Fibroblast of gingiva (primary cell): ENCODE results near the gene OVAAL.
A peak's percentile ranks its signal among the peaks of the same experiment; 100 is the strongest.

ENCODE experiments used
- DNase-seq: peaks from one replicate; pipeline ENCODE4 v3.0.0-alpha.2; 2011; ENCODE audit warnings: low read depth

Gene OVAAL

DNA sequence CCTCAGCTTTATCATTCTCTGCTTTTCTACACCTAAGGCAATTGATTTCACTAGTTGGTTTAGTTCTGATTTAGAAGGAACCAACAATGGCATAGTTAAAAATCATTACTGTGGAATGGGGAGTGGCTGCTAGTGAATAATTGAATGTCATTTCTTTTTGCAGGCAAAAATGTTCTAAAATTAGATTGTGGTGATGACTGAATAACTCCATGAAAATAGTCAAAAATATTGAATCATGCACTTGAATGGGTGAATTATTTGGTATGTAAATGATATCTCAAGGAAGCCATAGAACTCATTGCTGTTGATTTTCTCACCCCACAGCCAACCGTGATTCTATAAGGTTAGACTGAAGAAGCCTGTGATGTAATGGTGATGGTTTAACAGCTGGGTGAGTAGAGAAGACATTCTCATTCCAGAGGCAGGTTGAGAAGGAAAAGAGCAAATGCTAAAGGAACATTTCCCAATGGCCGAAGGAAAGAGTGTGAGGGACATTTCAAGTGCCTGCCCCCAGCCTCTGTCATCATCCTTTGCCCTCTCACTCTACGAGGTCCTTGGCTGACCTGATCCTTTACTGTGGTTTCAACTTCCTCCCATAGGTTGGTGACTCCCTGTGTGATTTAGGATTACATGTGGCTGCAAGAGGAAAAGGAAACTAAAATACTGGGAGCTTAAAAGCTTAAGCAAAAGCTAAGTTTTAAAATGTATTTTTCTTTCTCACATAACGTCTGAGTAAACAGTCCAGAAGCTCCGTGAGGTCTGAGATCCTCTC, 12.5 kb downstream of the OVAAL start:
- no peak for DNase-seq

GRCh38 chr1:180571832-180572636, 13.3 kb downstream of the OVAAL start:
- no peak for DNase-seq

- DNase-seq, result no peak
These were observed 14.0 kb downstream of the OVAAL start for GRCh38 chr1:180572760-180573159.

DNA sequence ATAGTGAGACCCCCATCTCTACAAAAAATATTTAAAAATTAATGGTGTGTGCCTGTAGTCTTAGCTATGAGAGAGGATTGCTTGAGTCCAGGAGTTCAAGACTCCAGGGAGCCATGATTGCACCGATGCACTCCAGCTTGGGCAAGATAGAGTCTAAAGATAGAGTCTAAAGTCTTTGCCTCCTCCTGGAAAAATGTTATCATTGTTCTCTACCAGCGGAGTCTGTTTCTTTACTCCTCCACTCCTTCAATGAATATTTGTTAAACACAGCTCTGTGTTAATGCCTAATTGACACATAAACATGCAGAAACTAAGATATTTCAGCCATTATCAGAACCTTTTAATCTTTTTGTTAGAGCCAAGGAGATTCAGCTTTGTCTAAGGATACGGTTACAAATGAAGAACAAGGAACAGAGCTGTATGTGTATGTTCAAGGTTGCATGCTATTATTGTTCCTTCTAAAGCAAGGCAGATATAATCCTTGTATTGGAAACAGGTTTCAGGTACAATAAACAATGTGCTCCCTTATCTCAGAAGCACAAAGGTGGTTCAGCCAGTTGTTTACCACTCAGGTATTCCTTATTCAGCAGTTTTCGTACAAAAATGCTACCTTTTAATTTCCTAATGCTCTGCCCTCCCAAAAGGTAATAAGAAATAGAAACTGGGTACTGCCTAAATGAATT, 15.4 kb downstream of the OVAAL start:
- DNase-seq, result no peak

DNA sequence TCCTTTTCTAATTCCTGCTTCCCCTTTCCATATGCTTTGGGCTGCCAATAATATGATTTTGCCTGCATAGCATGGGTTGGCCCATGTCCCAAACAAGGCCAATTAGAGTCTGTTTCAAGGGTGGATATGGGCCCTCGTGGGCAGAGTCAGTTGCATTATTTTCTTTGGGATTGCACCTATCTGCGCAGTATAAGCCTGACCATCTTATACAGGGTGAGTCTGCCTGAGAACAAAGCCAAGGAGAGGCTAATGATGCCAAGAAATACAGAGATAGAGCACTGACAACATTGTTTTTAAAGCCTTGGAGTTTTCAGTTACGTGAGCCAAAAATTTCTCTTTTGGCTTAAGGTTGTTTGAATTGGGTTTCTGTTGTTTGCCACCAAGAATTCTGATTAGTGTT, 18.6 kb downstream of the OVAAL start:
- no peak for DNase-seq

GRCh38 chr1:180579961-180580611, 21.3 kb downstream of the OVAAL start:
- DNase-seq, result no peak

DNA sequence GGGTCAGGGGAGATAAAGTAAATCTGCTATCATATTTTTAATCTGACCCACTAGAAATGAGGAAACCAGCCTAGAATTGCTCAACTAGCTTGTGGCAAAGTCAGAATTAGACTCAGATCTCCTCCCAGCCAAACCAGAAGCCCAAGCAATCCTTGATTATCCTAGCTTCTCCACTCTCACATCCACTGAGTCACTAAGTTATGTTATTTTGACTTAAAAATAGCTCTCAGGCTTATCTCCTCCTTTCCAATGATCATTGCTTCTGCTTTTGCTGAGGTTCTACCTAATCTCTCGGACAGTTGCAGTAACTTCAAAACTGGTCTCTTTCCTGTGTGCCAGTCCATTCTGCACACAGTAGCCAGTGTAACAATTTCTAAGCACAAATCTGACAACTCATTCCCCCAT, 22.9 kb downstream of the OVAAL start:
- DNase-seq, result peak; percentile 38

DNA sequence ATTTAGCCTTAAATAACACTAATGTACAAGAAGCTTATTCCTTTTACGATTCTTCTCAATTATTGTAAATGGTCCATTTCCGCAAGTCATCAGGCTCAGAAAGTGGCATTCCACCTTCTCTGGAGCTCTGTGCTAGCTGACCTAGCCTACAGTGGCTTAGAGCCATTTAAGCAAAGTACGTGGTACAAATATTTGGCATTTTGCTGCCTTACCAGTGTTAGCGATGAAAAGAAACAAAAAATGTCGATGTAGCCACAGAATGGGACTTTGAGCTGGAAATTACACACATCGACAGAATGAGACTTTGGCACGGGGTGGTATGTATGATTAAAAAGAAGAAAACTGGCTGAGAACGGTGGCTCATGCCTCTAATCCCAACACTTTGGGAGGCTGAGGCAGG, 26.1 kb downstream of the OVAAL start:
- no peak for DNase-seq

DNA sequence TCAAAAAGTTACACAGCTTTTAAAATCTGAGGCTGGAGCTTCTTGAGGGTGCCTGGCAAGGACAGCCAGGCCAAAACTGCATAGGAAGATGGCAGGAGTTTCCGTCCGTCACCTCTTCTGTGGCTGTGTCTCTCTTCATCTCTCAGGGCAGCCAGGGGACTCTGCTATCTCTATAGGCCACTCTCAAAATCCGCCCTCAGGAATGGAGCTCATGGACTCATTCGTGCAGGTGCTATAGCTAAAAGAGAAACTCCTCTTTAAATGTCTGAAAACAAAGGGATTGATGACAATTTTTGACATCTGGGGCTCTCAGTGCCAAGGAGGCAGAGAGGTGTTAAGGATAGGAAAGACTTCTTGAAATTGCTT, 27.2 kb downstream of the OVAAL start:
- no peak for DNase-seq

- DNase-seq, result peak; percentile 21
These were observed 27.9 kb downstream of the OVAAL start for GRCh38 chr1:180586671-180587155.

DNA sequence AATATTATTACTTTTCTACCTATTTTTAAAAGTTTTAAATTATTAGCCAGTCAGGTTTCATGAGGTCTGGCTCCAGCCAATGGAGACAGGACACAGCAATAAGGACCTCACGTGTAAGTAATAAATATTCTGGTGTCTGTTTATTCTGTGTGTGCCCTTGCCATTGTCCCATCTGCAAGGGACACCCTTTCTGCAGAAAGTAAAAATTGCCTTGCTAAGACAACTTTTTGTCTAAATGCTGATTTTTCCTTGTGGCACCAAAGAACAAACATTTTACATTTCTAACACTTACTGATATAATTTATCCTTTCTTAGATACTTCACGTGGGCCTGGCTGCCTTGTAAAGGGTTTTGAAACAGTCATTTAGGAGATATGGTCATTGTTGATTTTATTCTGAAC, 29.4 kb downstream of the OVAAL start:
- DNase-seq, result no peak

- no peak for DNase-seq
These were observed 32.1 kb downstream of the OVAAL start for GRCh38 chr1:180590889-180591288.

GRCh38 chr1:180593382-180593781, 34.6 kb downstream of the OVAAL start:
- no peak for DNase-seq

GRCh38 chr1:180594723-180595122, 36.0 kb downstream of the OVAAL start:
- DNase-seq, result no peak

DNA sequence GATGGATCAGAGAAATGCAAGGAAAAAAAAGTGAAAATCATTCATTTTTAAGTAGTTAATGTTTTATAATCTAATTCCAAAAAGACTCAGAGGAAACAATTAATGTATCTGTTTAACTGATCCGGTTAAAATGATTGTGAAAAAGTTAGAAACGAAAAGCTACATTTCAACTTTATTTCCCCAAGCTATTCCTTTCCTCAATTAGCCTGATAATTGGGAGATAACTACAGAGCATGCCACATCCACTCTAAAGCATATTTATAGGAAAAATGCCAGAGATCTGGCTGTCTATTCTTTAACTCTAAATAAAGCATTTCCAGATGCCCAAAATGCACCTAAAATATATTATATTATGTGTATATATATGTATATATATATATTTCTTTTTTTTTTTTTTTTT, 37.2 kb downstream of the OVAAL start:
- no peak for DNase-seq

DNA sequence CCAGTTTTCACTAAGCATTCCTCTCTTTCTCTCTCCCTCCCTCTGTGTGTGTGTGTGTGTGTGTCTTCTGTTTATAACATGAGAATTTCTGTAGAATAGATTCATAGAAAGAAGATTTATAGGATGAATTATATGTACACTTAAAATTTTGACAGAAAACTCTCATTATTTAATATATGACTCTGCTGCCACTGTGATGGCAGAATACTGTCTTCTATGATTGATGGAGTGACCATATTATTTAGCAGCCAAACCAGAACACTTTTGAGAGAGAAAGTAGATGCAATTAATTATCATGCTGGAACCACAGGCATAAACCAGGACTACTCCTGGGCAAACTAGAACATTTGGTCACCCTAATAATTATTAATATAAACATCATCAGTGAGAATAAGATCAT, 38.8 kb downstream of the OVAAL start:
- DNase-seq, result no peak

DNA sequence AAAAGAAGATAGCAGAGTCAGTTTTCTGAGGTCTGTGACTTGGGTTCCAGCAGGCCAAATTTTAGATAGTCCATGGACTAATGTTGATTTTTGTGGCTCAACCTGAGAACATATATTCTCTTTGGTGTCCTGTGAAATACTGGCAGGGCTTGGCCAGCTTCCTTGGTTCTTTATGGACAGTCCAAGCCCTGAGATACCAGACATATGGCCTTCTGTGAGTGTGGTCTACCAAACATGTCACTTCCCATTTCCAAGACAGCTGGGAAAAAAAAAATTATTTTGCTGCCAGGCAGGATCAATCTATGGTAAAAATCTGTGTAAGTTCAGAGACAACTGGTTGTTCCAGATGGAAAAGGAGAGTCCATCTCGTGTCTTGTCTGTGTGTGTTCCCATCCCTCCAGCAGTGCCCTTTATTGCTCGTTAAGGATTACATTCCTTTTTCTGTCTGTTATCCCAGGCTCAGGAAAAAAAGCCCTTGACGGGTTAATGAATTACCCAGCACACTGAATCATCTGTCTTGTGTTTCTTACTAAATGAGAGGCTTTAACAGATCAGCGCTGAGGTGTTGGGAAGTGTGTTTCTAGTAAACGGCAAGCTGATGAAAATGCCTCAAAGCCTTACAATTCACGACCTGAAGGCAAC, 39.7 kb downstream of the OVAAL start:
- no peak for DNase-seq

GRCh38 chr1:180600343-180600742, 41.6 kb downstream of the OVAAL start:
- no peak for DNase-seq

DNA sequence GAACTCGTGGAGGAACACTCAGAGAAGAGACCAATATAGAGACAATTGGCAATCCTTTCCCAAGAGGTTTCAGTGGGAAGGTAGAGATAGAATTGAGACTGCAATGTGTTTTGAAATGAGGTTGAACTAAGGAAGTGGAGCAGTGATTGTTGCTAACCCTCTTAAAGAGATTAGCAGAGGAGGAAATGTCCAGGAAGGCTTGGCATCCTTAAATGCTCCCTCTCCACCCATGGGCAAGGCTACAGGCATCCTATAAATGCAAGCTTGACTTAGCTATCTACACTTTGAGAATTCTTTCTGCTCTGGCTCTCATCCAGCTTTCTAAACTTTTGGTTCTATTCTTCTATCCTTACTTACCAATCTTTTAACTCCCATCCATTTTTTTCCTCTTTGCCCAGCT, 42.7 kb downstream of the OVAAL start:
- DNase-seq, result no peak

DNA sequence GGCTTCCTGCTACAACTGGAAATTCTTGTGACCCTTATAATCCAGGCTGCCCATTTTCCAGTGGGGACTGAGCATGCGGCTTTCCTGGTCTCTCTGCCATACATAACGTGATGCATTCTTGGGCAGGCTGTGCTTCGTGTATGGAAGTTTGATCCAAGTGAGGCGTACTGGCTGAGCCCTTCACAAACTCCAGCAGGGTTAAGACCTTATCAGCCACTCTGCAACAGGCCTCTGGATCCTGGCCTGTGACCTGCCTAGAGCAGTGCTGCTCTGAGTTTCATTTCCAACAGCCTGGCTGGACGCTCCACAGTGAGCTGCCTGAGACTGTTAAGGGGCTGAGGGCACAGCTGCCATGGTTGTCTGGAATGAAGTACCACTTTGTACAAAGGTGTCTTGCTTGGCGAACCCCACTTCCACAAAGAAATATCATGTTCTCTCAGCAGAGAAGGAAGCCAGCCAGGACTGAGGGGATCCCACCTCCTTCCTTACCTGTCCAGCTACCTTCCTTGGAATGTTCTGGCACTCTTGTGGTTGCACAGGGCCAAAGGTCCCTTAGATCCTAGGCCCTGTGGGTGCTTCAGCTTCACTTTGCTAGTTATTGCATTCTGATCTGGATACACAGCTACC, 44.6 kb downstream of the OVAAL start:
- no peak for DNase-seq

GRCh38 chr1:180603850-180604226, 45.1 kb downstream of the OVAAL start:
- DNase-seq, result no peak
